NCI-H69 (cell line): ENCODE measurements around the gene COL9A3.

Experiments used
- DNase-seq: peaks from one replicate; lab custom pipeline; 2025; lab: John Stamatoyannopoulos, UW

Gene COL9A3

DNA sequence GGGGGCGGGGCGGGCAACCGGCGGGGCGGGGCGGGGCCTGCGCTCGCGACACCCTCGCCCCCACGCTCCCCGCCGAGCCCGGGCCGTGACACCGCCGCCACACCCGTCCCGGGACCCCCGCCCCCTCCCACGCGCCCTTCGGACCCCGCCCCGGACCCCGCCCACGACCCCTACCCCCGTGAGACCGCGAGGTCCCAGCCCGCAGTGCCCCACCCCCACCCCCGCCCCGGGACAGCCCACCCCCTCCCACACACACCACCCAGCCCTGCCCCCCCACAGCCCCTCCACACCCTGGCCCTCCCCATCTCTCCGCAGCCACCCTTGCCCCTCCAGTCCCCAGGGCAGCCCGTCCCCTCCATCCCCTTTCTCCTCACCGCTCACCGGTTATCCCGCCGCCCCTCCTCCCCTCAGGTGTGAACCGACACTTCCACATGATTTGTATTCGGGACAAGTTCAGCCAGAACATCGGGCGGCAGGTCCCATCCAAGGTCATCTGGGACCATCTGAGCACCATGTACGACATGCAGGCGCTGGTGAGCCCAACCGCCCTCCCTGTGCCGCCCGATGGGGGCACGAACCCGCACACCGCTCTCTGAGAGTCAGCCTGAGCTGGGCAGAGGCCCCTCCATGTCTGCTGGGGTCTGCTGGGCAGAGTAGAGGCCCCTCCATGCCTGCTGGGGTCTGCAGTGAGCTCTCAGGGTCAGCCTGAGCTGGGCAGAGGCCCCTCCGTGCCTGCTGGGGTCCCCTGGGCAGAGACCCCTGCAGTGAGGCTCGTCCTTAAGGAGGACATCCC, 20.0 kb upstream of the COL9A3 start:
- no peak for DNase-seq

- DNase-seq: no peak
Measured at GRCh38 chr20:62797671-62798532, 18.9 kb upstream of the COL9A3 start.

GRCh38 chr20:62799036-62799435, 17.8 kb upstream of the COL9A3 start:
- no peak for DNase-seq

GRCh38 chr20:62799459-62799858, 17.4 kb upstream of the COL9A3 start:
- DNase-seq: no peak

- DNase-seq: no peak
Measured at GRCh38 chr20:62799873-62800272, 17.0 kb upstream of the COL9A3 start.

GRCh38 chr20:62800314-62801259, 16.3 kb upstream of the COL9A3 start:
- no peak for DNase-seq

DNA sequence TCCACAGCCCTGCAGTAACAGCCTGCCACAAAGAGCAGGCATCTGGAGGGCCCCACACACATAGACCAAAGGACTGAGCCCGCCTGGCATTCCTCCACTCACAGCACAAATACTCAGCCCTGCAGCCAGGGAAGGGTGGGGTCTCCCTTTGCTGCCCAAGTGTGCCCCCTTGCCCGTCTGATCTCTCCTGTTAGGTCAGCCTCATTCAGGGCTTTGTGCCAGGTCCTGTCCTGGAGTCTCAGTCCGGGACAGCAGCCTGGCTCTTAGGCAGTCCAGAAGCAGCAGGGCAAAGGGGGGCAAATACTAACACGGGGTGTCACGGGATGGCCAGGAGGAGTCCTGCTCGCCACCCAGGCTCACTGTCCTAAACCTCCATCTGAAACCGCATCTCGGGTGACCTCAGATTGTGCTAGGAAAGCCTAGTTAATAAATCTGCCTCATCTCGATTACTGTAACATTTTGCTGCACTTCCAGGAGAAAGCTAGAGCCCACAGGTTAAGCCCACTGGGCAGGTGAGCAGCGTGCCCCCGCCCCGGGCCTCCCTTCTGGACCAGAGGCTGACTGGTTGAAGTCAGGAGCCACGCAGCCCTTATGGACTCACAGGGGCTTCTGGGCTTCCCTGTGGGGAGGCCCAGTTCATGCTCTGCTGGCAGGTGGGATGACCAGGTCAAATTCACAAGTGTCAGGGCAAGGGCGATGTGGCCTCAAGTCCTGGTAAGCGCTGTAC, 15.4 kb upstream of the COL9A3 start:
- DNase-seq: no peak

DNA sequence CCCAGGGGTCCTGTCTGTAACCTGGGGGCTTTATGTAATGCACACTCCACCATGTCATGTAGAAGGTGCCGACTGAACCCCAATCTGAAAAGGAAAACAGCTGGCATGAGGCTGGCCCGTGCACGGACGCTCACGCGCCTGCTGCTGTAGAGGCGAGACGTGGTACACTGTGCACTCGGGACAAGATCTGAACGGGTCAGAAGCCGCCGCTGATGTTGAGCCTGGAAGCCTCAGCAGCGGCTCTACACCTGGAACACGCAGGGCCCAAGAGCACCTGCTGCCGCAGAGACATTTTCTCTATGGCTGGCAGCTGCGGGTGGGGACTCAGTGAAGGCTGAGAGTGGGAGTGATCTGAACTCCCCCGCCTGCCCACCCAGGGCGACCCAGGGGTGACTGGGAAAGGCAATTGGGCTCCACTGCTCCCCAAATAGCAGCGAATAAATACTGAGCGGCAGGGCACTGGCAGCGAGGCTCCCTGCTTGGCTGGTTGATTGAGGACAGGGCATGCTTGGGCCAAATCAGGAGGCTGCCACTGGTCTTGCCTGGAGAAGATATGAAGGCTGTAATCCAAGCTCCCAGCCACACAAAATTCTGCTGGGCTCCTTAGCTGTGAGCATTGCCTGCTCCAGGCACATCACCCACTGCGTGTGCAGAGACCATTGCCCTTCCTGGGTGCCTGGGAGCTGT, 14.7 kb upstream of the COL9A3 start:
- no peak for DNase-seq

- no peak for DNase-seq
Measured at GRCh38 chr20:62804021-62804626, 12.7 kb upstream of the COL9A3 start.

GRCh38 chr20:62804627-62805154, 12.2 kb upstream of the COL9A3 start, which contains the start of gene OGFR:
Gene OGFR (plus strand): TSS chr20:62804835. CDS start chr20:62804860, 25 bp downstream.
- DNase-seq: peak; percentile 69

- peak; percentile 31 for DNase-seq
Measured at GRCh38 chr20:62805155-62805710, 11.6 kb upstream of the COL9A3 start.

DNA sequence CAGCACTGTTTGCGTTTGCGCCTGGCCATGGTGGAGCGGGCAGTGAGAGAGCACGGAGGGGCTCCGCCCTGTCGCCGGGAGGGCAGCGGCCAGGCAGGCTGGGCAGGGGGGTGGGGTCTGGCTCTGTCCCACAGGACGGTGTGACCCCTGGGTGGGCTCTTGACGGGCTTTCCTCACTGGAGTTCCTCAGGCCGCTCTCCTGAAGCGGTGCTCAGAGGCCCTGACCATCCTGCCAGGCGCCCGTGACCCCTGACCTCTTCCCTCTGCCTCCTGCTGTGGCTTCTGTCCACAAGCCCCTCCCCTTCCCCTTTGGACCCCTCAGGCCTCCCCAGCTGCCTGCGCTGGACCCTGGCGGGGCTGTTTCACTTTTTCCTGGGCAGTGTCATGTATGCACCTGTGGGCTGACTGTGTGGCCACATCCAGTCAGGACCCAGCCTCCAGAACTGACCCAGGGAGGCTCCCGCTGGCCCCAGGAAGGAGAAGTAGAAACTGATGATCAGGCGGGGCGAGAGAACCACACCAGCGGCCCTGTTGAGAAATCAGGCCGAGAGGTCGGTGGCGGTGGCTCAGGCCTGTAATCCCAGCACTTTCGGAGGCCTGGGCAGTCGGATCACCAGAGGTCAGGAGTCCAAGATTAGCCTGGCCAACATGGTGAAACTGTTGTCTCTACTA, 11.0 kb upstream of the COL9A3 start:
- no peak for DNase-seq

DNA sequence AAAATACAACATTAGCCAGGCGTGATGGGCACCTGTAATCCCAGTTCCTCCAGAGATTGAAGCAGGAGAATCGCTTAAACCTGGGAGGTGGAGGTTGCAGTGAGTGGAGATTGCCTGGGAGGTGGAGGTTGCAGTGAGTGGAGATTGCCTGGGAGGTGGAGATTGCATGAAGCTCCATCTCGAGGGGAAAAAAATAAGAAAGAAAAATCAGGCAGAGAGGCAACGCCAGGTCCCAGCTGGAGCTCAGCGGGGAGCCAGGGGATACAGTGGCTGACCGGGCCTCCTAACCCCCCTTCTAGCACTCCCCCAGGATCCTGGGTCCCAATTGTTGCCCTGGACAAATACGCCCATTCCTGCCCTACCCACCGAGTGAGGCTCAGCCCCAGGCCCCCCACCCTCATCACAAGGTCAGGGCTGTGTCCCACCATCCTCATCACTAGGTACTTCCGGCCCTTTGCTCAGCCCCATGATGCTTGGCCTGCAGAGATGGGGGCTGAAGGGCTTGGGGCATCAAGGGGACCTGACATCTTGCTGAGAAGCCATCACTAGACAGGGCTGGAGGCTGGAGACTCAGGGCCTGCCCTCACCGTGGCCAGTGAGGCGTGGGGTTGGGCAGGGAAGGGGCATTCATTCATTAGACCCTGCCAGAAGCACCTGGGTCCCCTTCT, 10.3 kb upstream of the COL9A3 start:
- DNase-seq: no peak

DNA sequence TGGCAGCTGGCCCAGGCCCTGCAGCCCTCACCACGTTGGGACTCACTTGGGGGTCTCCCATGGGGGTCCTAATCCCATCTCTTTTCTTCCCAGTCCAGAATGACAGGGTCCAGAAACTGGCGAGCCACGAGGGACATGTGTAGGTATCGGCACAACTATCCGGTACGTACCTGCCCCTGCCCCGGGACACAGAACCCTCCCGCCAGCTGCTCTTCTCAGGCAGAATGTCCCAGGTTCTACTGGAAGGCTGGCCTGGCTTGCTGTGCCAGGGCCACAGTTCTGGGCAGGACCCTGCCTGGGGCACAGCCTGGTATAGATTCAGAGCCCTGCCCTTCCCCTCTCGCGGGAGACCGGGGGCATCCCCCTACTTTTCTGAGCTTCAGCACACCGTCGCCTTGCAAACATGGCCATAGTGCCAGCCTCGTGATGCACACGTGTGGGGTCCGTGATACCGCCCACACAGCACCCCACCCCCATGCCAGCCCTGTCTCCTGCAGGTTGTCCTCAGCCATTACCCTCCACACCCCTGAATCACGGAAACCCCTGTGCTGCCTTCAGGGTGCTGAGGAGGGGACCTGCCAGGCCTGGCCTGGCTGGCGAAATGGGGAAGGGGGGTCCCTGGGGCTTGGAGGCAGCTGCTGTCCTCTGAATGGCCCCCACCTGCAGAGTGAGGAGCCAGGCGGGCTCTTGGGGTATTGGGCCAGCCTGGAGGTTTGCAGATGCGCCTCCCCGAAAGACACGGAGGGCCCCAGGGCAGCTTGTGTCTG, 9.2 kb upstream of the COL9A3 start:
- no peak for DNase-seq

DNA sequence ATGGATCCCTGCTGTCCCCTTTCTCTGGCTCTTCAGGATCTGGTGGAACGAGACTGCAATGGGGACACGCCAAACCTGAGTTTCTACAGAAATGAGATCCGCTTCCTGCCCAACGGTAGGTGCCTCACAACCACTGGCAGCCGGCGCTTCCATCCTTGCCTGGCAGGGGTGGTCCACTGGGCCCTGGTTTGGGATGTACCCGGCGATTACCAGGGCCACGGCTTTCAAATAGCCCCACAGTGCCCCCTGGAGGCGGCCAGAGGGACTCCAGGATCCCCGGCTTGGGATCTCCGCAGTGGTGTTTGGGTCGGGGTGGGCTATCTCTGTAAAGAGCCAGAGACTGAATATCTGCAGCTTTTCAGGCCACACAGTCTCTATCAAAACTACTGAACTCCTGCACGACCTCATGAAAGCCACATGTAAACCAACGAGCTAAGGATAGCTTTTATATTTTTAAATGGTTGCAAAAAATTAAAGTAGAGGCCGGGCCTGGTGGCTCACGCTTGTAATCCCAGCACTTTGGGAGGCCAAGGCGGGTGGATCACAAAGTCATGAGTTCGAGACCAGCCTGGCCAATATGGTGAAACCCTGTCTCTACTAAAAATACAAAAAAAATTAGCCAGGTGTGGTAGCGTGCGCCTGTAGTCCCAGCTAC, 8.5 kb upstream of the COL9A3 start:
- DNase-seq: peak; percentile 30

DNA sequence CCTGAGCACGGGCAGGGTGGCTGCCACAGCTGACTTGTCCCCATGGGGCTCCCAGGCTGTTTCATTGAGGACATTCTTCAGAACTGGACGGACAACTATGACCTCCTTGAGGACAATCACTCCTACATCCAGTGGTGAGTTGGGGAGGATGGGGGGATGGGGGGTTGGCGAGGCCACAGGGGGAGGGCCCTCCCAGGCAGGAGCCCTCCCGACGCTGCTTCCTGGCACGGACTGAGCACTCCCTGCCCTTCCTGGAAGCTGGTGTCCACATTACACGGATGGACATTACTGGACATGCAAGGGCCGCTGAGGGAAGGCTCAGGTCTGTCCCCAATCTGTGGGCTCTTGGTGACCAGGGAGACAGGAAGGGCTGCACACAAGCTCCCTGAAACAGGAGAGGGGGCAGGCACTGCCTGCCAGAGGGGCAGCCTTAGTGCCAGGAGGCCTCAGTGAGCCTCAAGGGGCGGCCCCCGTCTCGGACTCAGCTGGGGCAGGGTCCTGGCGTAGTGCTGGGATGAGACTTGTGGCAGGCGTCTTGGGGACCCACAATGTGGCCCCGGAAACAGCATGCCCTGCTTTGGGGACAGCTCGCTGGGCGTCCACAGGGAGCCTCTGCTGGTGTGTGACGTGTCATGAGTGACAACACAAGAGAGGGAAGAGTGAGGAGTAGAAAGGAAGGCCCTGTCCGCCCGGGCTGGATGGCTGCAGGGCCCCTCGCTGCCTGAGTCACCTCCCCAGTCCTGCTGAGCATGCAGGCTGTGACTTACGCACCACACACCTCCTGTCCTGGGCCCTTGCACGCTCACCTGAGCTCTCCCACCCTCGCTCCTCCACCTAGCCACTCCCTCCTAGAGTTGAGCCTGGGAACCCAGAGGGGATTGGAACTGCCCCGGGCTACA, 7.1 kb upstream of the COL9A3 start:
- DNase-seq: no peak
